Measurements from ENCODE around the gene SAP130. TPM values are rescaled to one million over a fixed set of nuclear protein-coding genes. Genes with fewer than 3 reads are reported as not detected.

SAP130 gene
- total and polyA plus RNA-seq, 8 donors, result 19.1 to 27.7 (median 24.1) TPM

DNA sequence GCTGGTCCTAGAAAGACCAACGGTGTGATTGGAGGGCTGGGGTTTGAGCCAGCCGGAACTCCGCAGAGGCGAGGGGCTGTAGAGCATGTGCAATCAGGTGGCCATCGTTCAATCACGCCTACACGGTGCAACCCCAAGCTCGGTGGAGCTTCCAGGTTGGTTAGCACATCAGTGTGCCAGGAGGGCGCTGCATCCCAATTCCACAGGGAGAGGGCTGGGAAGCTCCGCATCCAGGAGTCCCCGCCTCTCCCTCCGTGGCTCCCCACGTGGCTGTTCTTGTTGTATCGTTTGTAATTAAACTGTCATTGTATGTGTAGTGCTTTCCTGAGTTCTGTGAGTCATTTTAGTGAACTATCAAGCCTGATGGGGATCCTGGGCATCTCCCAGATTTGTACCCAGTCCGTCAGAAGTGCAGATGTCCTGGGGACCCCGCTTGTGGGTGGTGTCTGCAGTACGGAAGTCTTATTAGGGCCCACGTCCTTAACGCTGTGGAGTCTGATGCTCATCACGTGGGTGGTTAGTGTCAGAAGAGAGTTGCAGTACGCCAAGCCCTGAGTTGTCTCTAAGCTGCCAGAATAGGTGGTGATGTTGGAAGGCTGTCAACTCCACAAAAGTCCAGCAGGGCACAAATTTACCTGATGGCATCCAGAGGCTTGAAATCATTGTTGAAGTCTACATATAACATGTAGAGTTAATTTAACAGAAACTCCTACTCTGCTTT, 121.5 kb downstream of the SAP130 start:
- Histone ChIP-seq H3K4me1 (no peaks in the 10 kb centered on the region), H3K9me3 (no peaks in the 10 kb centered on the region), H3K36me3 (no peaks in the 10 kb centered on the region), H3K27me3 (peaks cover 0 to 9% of the 10 kb centered on the region in 2 donors), H3K27ac (no peak overlapping the region), H3K4me3 (no peak overlapping the region)
- DNase-seq (no peak), ATAC-seq (no peak)
- TF ChIP-seq, protein P1, sequence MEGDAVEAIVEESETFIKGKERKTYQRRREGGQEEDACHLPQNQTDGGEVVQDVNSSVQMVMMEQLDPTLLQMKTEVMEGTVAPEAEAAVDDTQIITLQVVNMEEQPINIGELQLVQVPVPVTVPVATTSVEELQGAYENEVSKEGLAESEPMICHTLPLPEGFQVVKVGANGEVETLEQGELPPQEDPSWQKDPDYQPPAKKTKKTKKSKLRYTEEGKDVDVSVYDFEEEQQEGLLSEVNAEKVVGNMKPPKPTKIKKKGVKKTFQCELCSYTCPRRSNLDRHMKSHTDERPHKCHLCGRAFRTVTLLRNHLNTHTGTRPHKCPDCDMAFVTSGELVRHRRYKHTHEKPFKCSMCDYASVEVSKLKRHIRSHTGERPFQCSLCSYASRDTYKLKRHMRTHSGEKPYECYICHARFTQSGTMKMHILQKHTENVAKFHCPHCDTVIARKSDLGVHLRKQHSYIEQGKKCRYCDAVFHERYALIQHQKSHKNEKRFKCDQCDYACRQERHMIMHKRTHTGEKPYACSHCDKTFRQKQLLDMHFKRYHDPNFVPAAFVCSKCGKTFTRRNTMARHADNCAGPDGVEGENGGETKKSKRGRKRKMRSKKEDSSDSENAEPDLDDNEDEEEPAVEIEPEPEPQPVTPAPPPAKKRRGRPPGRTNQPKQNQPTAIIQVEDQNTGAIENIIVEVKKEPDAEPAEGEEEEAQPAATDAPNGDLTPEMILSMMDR (IDR thresholded peaks at IDR 0.05), result no peak
- intact Hi-C loops (cut with DNase I), result no loop called here

DNA sequence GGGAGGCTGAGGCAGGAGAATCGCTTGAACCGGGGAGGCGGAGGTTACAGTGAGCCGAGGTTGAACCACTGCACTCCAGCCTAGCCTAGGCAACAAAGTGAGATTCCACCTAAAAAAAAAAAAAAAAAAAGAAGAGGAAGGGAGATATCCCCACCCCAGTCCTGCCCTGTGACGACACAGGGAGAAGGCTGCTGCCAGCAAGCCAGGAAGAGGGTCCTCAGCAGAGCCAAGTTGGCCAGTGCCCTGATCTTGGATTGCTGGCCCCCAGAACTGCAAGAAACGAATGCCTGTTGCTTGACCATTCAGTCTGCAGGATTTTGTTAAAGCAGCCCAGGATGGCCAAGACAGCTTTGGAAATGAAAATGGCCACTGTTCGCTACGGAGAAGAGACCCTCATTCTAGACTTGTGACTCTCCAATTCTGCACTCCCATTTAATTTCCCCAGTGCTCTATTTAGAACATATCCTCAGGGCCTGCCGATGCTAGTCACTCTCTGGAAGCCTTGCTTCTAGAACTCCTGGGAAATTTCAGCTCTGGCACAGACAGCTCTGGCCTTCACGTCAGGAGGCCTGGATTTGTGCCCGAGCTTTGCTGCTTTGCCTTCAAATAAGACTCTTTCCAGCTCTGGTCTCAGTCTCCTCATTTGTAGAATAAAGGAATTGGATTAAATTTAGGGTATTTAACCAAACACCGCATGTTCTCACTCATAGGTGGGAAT, 126.4 kb downstream of the SAP130 start:
- no peak overlapping the region for H3K4me3 ChIP-seq
- H3K9me3 ChIP-seq, result no peaks in the 10 kb centered on the region
- no peaks in the 10 kb centered on the region for H3K36me3 ChIP-seq
- DNase-seq, result peak in 3 of 4 donors; percentile 26 to 70 (median 47)
- intact Hi-C loops (cut with DNase I), result no loop called here
- TF ChIP-seq, protein P1 (IDR thresholded peaks at IDR 0.05), result no peak
- no peak overlapping the region for H3K27ac ChIP-seq
- H3K4me1 ChIP-seq, result peaks cover 0 to 13% of the 10 kb centered on the region in 2 donors
- no peak for ATAC-seq
- peaks cover 0 to 8% of the 10 kb centered on the region in 2 donors for H3K27me3 ChIP-seq

DNA sequence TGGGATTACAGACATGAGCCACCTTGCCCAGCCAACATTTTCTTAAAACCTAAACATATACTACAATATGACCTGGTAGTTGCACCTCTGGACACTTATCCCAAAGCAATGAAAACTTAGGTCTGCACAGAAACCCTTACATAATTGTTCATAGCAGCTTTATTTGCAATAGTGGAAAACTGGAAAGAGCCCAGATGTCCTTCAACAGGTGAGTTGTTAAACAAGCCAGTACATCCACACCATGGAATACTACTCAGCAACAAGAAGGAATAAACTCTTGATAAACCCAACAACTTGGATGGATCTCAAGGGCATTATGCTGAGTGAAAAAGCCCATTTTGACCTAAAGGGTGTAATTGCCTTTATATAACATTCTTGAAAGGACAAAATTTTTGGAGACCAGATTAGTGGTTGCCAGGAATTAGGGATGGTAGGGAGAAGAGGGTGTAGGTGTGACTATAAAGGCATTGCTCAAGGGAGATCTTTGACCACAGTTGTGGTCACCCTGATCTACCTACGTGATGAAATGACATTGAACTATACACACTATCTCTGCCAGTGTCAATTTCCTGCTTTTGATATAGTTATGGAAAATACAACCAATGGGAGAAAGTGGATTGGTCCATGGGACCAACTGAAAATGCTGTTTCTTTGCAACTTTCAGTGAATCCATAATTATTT, 130.2 kb downstream of the SAP130 start:
- Histone ChIP-seq H3K4me1 (peaks cover 0 to 13% of the 10 kb centered on the region in 2 donors), H3K27me3 (no peaks in the 10 kb centered on the region), H3K27ac (no peak overlapping the region), H3K4me3 (no peak overlapping the region), H3K9me3 (no peaks in the 10 kb centered on the region), H3K36me3 (no peaks in the 10 kb centered on the region)
- DNase-seq, result no peak
- TF ChIP-seq, protein P1 (IDR thresholded peaks at IDR 0.05), result no peak
- intact Hi-C loops (cut with DNase I), result no loop called here
- peak; percentile 74 for ATAC-seq

DNA sequence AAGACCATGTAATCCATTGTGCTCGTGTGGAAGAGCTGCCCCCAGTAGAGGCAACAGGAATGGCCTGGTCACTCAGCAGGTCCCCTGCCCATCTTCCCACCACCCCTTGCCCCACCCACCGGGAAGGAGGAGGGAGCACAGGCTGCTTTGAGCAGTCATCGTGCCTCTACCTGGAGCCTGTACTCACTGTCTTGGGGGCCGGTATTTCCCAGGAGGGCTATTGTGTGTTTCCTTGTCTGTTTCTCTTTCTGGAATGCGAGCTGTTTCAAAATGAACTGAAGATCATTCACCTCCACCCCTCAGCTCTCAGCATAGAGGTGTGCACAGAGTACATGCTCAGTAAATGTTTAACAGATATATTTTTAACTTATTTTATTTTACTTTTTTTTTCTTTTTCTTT, 134.4 kb downstream of the SAP130 start:
- ATAC-seq (no peak), DNase-seq (no peak)
- Histone ChIP-seq H3K9me3 (no peaks in the 10 kb centered on the region), H3K27ac (no peak overlapping the region), H3K4me1 (peaks cover 0 to 21% of the 10 kb centered on the region in 2 donors), H3K27me3 (no peaks in the 10 kb centered on the region), H3K4me3 (no peak overlapping the region), H3K36me3 (no peaks in the 10 kb centered on the region)
- TF ChIP-seq, protein P1 (IDR thresholded peaks at IDR 0.05), result no peak
- intact Hi-C loops (cut with DNase I), result no loop called here

DNA sequence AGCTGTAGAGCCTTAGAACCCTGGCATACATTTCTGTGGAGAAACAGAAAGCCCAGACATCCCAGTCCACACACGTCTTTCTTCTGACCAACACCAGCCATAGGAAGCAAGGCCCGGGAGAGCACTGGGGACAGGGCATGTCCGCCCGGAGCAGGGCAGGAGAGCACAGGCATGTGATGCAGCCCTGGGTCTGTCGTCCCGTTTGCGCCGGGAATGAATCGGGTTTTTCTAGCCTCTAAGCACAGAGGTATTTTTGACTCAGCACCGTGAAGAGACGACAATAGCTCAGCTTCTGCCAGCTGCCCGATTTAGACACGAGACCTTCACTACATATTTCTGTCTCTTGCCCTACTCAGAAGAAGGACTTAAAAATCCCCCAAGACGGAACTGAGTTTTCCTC, 134.8 kb downstream of the SAP130 start:
- Histone ChIP-seq H3K4me1 (peaks cover 0 to 20% of the 10 kb centered on the region in 2 donors), H3K36me3 (no peaks in the 10 kb centered on the region), H3K9me3 (no peaks in the 10 kb centered on the region), H3K4me3 (no peak overlapping the region), H3K27ac (no peak overlapping the region), H3K27me3 (no peaks in the 10 kb centered on the region)
- TF ChIP-seq, protein P1 (IDR thresholded peaks at IDR 0.05), result no peak
- ATAC-seq (no peak), DNase-seq (no peak)
- intact Hi-C loops (cut with DNase I), result no loop called here

All from left lung (tissue), 10 donors.